Testis (tissue), 3 donors: ENCODE results near the gene RPN2. TPM values are rescaled to one million over a fixed set of nuclear protein-coding genes. Genes with fewer than 3 reads are reported as not detected.

Source experiments
- DNase-seq: peaks from one replicate; pipeline ENCODE4 v3.0.0-alpha.2; 2019
- H3K27ac ChIP-seq, 2 donors: fragments of 200-600 bp; sonication (generic); one replicate each; pipeline ENCODE4 v1.5.1; 2019
- H3K27me3 ChIP-seq: fragments of 200-600 bp; sonication (generic); one replicate; pipeline ENCODE4 v1.5.1; 2019
- H3K36me3 ChIP-seq: fragments of 200-600 bp; sonication (generic); one replicate; pipeline ENCODE4 v1.5.1; 2017; ENCODE audit warnings: low read depth; ENCODE audit errors: missing control alignments
- H3K4me1 ChIP-seq: fragments of 200-600 bp; sonication (generic); one replicate; pipeline ENCODE4 v1.5.1; 2019
- H3K4me3 ChIP-seq, 2 donors: fragments of 200-600 bp; sonication (generic); one replicate each; pipeline ENCODE4 v1.5.1; 2017 to 2019
- H3K9me3 ChIP-seq: fragments of 200-600 bp; sonication (generic); one replicate; pipeline ENCODE4 v1.5.1; 2017
- POLR2A ChIP-seq: fragments of 450-650 bp; IDR thresholded peaks from one replicate; pipeline ENCODE4 v1.6.1; 2017; ENCODE audit warnings: antibody characterized with exemption, mild to moderate bottlenecking, moderate library complexity
- WGBS, 2 donors: methylation state at CpG; one replicate each; pipeline ENCODE4 v1.1.5; 2018; 5-methylcytosine and 5-hydroxymethylcytosine counted together
- intact Hi-C: fragments of 100-400 bp; cut with DNase I; formaldehyde crosslinking; loops from one replicate; pipeline ENCODE4 v1.15.1; 2023; ENCODE audit warnings: low total_unique reads
- polyA plus RNA-seq: library from polyadenylated mRNA; stranded (reverse); fragments of 350-450 nt; fragmentation: Illumina TruSeq; extraction: RNeasy Lipid Tissue Mini Kit (QIAGEN cat#74804); gene quantifications from one replicate; pipeline ENCODE4 v1.2.3, GENCODE V29; 2014; ENCODE audit warnings: low read depth, low replicate concordance; ENCODE audit not compliant: insufficient read depth
- total RNA-seq, 2 donors: library from RNA; depleted of rRNA; stranded (reverse); fragments of >200 nt; gene quantifications; one replicate each; pipeline ENCODE4 v1.2.3, GENCODE V29; 2016
- TF ChIP-seq, protein P1 (sequence below), 3 experiments: fragments of 450-650 bp in 2 of 3; fragments of 200-600 bp in 1 of 3; sonication (generic) in 1 of 3; IDR thresholded peaks; one replicate each; pipeline ENCODE4 v1.5.1; 2016 to 2019; ENCODE audit warnings: antibody characterized with exemption in 3 of 3, mild to moderate bottlenecking in 2 of 3, moderate library complexity in 1 of 3

Gene RPN2
- total and polyA plus RNA-seq, 3 donors from 2014 or later = 200 to 284 (median 235) TPM

DNA sequence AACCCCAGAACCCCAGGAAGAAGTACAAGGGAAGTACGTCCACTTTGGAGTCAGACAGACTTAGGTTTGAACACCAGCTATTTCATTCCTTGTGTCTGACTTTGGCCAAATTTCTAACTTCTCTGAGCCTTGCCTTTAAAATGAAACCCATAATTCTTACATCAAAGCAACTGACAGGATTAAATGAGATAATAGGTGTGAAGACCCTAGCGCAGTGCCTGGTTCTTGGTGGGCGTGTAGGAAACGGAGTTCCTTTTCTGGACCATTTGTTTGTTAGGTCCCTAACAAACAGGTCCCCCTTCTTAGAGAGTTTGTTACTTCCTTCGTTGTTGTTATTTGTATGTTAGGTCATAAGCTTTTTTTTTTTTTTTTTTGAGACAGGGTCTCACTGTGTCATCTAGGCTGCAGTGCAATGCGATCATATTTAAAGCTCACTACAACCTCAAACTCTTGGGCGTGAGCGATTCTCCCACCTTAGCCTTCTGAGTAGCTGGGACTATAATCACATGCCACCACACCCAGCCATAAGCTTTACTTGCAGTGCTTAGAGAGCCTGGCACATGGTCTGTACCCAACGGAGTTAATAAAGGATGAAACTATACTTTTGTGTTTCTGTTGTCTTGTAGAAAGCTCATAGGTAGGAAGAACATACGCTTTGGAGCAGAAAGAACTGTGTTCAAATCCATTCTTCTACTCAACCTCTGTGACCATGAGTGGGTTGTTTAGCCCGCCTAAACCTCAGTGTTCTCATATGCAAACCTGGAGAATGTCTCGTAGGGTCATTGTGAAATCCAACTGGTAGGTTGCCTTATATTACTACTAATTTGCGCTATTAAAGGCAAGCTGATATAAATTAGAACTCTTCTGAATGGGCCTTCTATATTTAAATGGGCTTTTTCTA lies 22.0 kb downstream of the RPN2 start:
- TF ChIP-seq, protein P1, sequence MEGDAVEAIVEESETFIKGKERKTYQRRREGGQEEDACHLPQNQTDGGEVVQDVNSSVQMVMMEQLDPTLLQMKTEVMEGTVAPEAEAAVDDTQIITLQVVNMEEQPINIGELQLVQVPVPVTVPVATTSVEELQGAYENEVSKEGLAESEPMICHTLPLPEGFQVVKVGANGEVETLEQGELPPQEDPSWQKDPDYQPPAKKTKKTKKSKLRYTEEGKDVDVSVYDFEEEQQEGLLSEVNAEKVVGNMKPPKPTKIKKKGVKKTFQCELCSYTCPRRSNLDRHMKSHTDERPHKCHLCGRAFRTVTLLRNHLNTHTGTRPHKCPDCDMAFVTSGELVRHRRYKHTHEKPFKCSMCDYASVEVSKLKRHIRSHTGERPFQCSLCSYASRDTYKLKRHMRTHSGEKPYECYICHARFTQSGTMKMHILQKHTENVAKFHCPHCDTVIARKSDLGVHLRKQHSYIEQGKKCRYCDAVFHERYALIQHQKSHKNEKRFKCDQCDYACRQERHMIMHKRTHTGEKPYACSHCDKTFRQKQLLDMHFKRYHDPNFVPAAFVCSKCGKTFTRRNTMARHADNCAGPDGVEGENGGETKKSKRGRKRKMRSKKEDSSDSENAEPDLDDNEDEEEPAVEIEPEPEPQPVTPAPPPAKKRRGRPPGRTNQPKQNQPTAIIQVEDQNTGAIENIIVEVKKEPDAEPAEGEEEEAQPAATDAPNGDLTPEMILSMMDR (IDR thresholded peaks at IDR 0.05) = no peak
- WGBS, 2 donors = 92 to 93% methylated on average over 13 of the region's 13 CpGs
- no peaks in the 10 kb centered on the region for H3K4me1 ChIP-seq
- no peak overlapping the region for H3K4me3 ChIP-seq
- intact Hi-C loops = loop anchor here (5.0 kb wide), 1 partner anchor 336 kb away; no protein-coding TSS in a partner anchor
- H3K27ac ChIP-seq = peak overlapping the region in 1 of 2 donors; percentile 33
- no peaks in the 10 kb centered on the region for H3K9me3 ChIP-seq
- no peak for DNase-seq
- no peaks in the 10 kb centered on the region for H3K36me3 ChIP-seq
- no peaks in the 10 kb centered on the region for H3K27me3 ChIP-seq

DNA sequence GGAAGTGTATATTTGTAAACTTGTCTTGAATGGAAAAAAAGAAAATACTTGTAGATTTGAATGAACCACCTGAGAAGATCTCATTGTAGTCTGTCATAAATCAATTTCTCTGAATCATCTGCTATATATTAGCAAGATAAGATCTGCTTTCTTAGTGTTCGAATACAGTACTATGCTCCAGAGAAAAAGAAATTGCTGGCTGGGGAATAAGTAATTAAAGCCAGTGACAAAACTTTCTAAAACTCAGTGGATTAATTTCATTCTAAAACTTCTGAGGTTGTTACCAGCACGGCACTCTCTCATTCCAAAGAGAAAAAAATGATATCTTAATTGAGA lies 22.7 kb downstream of the RPN2 start:
- TF ChIP-seq, protein P1 (IDR thresholded peaks at IDR 0.05) = no peak
- TF ChIP-seq POLR2A = no peak
- H3K4me1 ChIP-seq = peaks cover 2% of the 10 kb centered on the region
- H3K36me3 ChIP-seq = no peaks in the 10 kb centered on the region
- intact Hi-C loops = loop anchor here (5.0 kb wide), 1 partner anchor 336 kb away; no protein-coding TSS in a partner anchor
- H3K27ac ChIP-seq = peak overlapping the region in 1 of 2 donors; percentile 33
- DNase-seq = no peak
- no peaks in the 10 kb centered on the region for H3K27me3 ChIP-seq
- H3K4me3 ChIP-seq = no peak overlapping the region
- no peaks in the 10 kb centered on the region for H3K9me3 ChIP-seq
- 65 to 70% methylated on average over 2 of the region's 2 CpGs for WGBS, 2 donors

DNA sequence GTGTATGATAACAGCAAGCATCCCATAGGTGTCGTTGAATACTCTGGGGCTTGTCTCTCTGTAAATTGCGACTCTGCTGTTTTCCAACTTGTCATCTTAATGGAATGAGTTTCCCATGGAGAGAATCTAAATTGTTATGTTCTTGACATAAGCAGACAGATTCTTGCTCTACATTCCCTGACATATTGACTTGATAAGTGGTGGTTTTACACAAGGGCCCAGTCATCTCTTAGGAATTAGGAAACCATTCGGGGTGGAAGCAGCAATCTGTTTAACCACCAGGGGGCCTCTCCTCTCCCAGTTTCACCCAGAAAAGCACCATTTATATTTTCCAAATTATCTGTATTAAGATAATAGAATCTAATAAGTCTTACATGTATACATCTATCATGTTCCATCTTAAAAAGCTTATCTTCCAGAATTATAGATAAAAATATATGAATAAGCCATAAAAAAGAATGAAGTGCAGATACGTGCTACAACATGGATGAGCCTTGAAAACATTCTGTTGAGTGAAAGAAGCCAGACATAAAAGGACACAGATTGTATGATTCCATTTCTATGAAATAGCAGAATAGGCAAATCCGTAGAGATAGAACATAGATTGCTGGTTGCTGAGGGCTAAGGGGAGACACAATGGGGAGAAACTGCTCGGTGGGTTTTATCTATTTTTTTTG lies 23.3 kb downstream of the RPN2 start:
- WGBS, 2 donors = 70 to 75% methylated on average over 6 of the region's 6 CpGs
- Histone ChIP-seq H3K27me3 (no peaks in the 10 kb centered on the region), H3K4me1 (peaks cover 3% of the 10 kb centered on the region), H3K9me3 (no peaks in the 10 kb centered on the region), H3K4me3 (no peak overlapping the region), H3K36me3 (no peaks in the 10 kb centered on the region), H3K27ac (peak overlapping the region in 1 of 2 donors; percentile 33)
- peak; percentile 57 for DNase-seq
- intact Hi-C loops = loop anchor here (5.0 kb wide), 1 partner anchor 335 kb away; no protein-coding TSS in a partner anchor
- TF ChIP-seq, protein P1 (IDR thresholded peaks at IDR 0.05) = peak; percentile 49 to 81 (median 67)
- TF ChIP-seq POLR2A = no peak

GRCh38 chr20:37204056-37204455 lies 24.9 kb downstream of the RPN2 start:
- Histone ChIP-seq H3K4me3 (no peak overlapping the region), H3K27ac (no peak overlapping the region), H3K36me3 (no peaks in the 10 kb centered on the region), H3K4me1 (peaks cover 3% of the 10 kb centered on the region), H3K27me3 (no peaks in the 10 kb centered on the region), H3K9me3 (no peaks in the 10 kb centered on the region)
- intact Hi-C loops = loop anchor here (5.0 kb wide), 1 partner anchor 333 kb away; no protein-coding TSS in a partner anchor
- no peak for TF ChIP-seq POLR2A
- TF ChIP-seq, protein P1 (IDR thresholded peaks at IDR 0.05) = no peak
- 79 to 93% methylated on average over 3 of the region's 3 CpGs for WGBS, 2 donors
- DNase-seq = no peak
